IPS-11a (cell line): Measurements from ENCODE around the gene GVQW3.

Source experiments
- H3K4me3 ChIP-seq: one replicate; pipeline ENCODE4 v1.5.1; 2013; ENCODE audit warnings: low read depth, low read length, control low read depth

The GVQW3 gene

GRCh38 chr11:76444384-76445120 lies 63.4 kb downstream of the GVQW3 start, which contains the start of gene EMSY:
Gene EMSY, plus strand, starts transcription at chr11:76445018. Its CDS starts 1,921 bp downstream, at chr11:76446939.
- peak within 1 kb of the TSS; percentile 88 for H3K4me3 ChIP-seq

- peak overlapping the region; percentile 88 for H3K4me3 ChIP-seq
These were observed 64.3 kb downstream of the GVQW3 start for GRCh38 chr11:76445121-76446084.

GRCh38 chr11:76448506-76448905 lies 67.4 kb downstream of the GVQW3 start:
- H3K4me3 ChIP-seq = no peak overlapping the region

- H3K4me3 ChIP-seq = no peak overlapping the region
These were observed 72.1 kb downstream of the GVQW3 start for GRCh38 chr11:76453248-76453647.

GRCh38 chr11:76455331-76455730 lies 74.2 kb downstream of the GVQW3 start:
- H3K4me3 ChIP-seq = no peak overlapping the region

- H3K4me3 ChIP-seq = no peak overlapping the region
These were observed 74.8 kb downstream of the GVQW3 start for GRCh38 chr11:76455931-76456330.

GRCh38 chr11:76456571-76456970 lies 75.4 kb downstream of the GVQW3 start:
- H3K4me3 ChIP-seq = no peak overlapping the region
